ENCODE results near the gene ROPN1B.
A peak's percentile ranks its signal among the peaks of the same experiment; 100 is the strongest.
"Not testable (repeated sequence)": the region's sequence is repeated elsewhere in the genome, so short reads cannot be mapped to it uniquely, and the experiment has no call there.

The ROPN1B gene

GRCh38 chr3:125958511-125959316 lies 10.3 kb upstream of the ROPN1B start:
- DNase-seq (ENCODE audit: low spot score), result no peak

GRCh38 chr3:125959317-125960065 lies 9.5 kb upstream of the ROPN1B start:
- DNase-seq (ENCODE audit: low spot score), result no peak

DNA sequence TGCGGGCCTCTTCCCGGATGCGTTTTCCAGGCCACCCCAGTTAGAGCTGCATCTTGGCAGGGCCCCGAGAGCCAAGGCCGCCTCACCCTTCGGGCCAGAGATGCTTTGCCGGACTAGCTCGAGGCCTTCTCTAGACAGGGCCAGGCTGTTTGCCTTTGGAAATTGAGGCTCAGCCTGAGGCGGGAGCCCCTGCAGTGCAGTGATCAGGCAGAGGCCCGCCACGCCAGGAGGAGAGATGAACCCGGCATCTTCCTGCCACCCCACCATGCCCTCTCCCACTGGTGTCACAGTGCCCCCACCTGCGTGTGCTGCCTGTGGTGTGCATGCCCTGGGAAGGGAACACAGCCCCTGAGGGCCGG lies 8.9 kb upstream of the ROPN1B start:
- DNase-seq (ENCODE audit: low spot score), result no peak

GRCh38 chr3:125960456-125961288 lies 8.3 kb upstream of the ROPN1B start:
- no peak for DNase-seq (ENCODE audit: low spot score)

DNA sequence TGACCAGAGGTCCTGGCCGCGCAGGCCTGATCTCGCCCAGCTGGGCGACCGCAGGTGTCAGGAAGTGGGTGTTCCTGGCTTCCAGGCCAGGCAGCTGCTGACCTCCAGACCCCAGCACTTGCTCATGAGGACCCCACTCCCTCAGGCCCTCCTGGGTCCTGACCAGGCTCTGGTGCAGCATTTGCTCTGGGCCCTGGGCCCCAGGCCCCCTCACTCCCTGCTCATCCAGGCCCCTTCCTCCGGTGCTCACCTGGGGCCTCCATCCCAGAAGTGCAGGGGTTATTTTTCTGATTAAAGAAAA lies 7.7 kb upstream of the ROPN1B start:
- no peak for DNase-seq (ENCODE audit: low spot score)

GRCh38 chr3:125963834-125964233 lies 5.1 kb upstream of the ROPN1B start:
- DNase-seq (ENCODE audit: low spot score), result not testable (repeated sequence)

GRCh38 chr3:125965505-125965904 lies 3.5 kb upstream of the ROPN1B start:
- DNase-seq (ENCODE audit: low spot score), result no peak

DNA sequence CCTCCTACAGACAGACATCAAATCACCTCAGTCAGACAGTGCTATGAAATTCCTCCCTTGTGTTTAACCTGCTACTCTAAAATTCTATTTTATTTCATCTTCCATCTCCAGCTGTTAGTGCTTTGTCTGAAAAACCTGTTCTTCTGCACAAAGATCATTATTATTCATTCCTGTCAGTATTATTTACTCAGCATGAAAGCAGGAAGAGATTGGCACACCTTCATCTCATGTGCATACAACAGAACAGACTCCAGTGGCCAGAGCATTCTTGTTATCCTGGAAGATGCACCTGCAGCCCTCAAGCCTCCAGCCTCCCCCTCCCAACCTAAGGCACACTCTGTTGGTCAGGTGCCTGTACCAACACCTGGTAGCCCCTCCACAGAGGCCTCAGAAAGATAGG lies 1.8 kb upstream of the ROPN1B start:
- DNase-seq (ENCODE audit: low spot score), result no peak

DNA sequence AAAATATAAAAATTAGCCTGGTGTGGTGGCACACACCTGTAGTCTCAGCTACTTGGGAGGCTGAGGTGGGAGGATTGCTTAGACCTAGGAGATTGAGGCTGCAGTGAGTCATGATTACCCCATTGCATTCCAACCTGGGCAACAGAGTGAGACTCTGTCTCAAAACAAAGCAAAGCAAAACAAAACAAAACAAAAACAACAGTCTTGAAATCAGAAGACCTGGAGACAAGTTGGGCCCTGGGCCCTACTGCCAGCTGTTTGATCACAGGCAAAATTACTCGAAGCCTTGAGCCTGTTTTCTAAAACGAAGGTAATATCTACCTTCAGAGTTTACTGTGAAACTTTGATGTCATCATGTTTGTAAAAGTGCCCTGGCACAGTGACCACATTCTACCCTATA lies 857 bp upstream of the ROPN1B start:
- DNase-seq (ENCODE audit: low spot score), result not testable (repeated sequence)

GRCh38 chr3:125971997-125972944 lies 3.3 kb downstream of the ROPN1B start:
- DNase-seq (ENCODE audit: low spot score), result peak; percentile 54

DNA sequence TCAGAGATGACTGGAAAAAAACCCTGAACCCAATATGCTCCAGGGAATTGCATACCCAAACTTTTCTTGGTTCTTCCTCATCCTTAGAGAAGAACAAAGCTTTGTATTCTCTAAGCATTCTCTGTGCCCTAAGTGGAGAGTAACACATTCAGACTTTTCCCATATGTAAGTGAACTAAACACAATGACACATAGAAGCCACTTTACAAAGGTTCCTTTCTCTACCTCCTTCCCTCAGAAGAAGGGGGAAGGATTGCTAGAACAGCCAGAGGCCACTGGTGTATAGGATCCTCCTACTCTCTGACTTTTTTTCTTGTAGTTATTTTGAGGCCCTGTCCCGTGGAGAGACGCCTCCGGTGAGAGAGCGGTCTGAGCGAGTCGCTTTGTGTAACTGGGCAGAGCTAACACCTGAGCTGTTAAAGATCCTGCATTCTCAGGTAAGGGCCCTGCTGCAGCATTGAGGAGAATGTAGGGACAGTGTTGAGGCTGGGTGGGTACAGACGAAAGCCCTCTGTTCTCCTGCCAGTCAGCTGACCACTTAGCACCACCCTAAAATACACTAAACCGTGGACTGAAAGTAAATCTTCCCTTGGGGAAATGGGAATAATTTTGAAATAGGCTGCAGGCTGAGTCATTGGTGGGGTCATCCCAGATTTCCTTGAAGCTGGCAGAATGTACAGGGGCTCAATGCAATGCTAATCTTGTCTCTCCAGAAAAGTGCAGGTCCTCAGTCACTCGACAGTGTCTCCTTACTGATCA lies 6.4 kb downstream of the ROPN1B start:
- DNase-seq (ENCODE audit: low spot score), result not testable (repeated sequence)

GRCh38 chr3:125976003-125976390 lies 7.0 kb downstream of the ROPN1B start:
- not testable (repeated sequence) for DNase-seq (ENCODE audit: low spot score)

- DNase-seq (ENCODE audit: low spot score), result not testable (repeated sequence)
Measured at GRCh38 chr3:125977104-125977503, 8.1 kb downstream of the ROPN1B start.

GRCh38 chr3:125984951-125985350 lies 16.0 kb downstream of the ROPN1B start:
- DNase-seq (ENCODE audit: low spot score), result not testable (repeated sequence)

DNA sequence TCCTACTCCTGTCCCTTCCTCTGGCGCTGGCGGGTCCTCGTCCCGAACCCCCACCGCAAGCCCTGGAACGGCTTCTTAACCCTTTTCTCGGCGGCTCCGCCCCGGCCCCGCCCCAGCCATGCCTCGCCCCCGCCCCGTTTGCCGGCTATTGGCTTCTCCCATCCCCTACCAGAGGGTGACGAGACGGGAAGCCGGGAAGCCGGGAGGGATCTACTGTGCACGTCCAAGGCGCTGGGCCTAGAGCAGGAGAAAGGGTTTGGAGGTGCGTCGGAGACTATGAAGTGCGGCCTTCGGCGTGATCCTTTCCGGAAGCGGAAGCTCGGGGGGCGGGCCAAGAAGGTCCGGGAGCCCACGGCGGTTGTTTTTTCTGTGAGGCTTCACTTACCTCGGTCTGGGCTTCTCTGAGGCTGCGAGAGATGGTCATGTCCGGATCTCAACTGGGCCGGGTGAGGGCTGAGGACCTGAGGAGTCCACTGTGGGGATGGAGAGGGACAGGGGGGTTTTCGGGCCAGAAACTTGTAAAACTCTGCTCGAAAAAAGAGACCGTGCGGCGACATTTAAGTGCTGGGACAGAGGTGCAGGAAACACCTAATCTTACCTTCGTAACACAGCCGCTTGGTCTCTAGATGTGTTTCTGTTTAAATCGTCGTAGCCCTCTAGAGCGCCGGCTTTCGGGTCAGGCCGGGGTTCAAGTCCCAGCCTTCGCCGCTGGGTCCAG lies 21.4 kb downstream of the ROPN1B start:
- peak; percentile 56 for DNase-seq (ENCODE audit: low spot score)

DNA sequence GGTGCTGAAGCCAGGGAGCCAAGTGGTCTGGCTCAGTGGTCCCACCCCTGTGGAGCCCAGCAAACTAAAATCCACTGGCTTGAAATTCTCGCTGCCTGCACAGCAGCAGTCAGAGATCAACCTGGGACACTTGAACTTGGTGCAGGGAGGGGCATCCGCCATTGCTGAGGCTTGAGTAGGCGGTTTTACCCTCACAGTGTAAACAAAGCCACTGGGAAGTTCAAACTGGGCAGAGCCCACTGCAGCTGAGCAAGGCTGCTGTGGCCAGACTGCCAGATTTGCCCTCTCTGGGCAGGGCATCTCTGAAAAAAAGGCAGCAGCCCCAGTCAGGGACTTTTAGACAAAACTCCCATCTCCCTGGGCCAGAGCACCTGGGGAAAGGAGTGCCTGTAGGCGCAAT lies 27.8 kb downstream of the ROPN1B start:
- DNase-seq (ENCODE audit: low spot score), result not testable (repeated sequence)

DNA sequence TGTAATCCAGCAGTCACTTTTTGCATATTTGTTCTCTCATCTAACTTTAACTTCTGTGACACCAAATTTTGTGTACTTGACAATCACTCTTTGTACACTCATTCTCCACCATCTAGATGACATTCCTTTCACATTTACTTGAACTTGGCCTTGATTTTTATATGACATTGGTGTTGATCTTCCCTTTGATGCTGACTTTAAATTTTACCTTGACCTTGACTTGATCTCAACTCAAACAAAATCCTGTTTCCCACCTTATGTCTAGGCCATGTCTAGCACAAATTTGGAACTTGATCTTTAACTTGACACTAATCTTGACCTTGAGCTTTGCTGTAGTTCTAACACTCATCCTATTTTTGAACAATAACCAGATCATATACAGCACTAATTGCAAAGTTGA lies 33.2 kb downstream of the ROPN1B start:
- no peak for DNase-seq (ENCODE audit: low spot score)

GRCh38 chr3:126003447-126004190 lies 34.6 kb downstream of the ROPN1B start:
- DNase-seq (ENCODE audit: low spot score), result no peak

DNA sequence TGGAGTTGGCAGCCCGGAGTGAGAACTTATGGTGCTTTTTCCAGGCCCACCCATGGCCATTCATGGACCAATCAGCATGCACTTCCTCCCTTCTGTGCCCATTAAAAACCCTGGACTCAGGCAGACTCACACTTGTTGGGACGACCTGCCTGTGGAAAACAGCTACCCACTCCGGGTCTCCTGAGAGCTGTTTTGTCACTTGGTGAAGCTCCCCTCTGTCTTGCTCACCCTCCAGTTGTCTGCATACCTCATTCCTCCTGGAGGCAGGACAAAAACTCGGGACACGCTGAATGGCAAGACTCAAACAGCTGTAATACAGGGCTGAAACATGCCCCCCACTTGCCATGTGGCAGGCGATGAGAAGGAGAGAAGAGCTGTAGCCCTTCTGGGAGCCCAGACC lies 35.2 kb downstream of the ROPN1B start:
- no peak for DNase-seq (ENCODE audit: low spot score)

All from CD4-positive, alpha-beta T cell treated with Interleukin-15 for 4 hours (primary cell).